Lung (tissue), 12 donors: ENCODE measurements around the gene C6orf58. TPM values are rescaled to one million over a fixed set of nuclear protein-coding genes. Genes with fewer than 3 reads are reported as not detected.

ENCODE experiments used
- ATAC-seq: fragments of 200-7000 bp; cut with Tn5 transposase; one replicate; pipeline ENCODE4 v1.9.1; 2020; ENCODE audit warnings: moderate number of reproducible peaks; ENCODE audit not compliant: insufficient read depth, low FRiP score
- DNase-seq, 3 donors: peaks; one replicate each; pipeline ENCODE4 v3.0.0-alpha.2; 2013 to 2017
- H3K27ac ChIP-seq, 2 donors: one replicate each; pipeline ENCODE4 v1.5.1; 2013; ENCODE audit warnings: mild to moderate bottlenecking in 2 of 2, moderate library complexity in 2 of 2, control low read depth in 1 of 2, inconsistent platforms in 1 of 2, low read depth in 1 of 2, low read length in 1 of 2
- H3K27me3 ChIP-seq, 3 donors: one replicate each; pipeline ENCODE4 v1.5.1; 2013; ENCODE audit warnings: low read length in 2 of 3; ENCODE audit not compliant: control insufficient read depth in 3 of 3, insufficient read depth in 3 of 3
- H3K36me3 ChIP-seq, 4 donors: one replicate each; pipeline ENCODE4 v1.5.1; 2013; ENCODE audit warnings: low read length in 4 of 4, mild to moderate bottlenecking in 1 of 4, moderate library complexity in 1 of 4; ENCODE audit not compliant: control insufficient read depth in 4 of 4, insufficient read depth in 4 of 4
- H3K4me1 ChIP-seq, 5 donors: one replicate each; pipeline ENCODE4 v1.5.1; 2013; ENCODE audit warnings: low read length in 5 of 5, mild to moderate bottlenecking in 2 of 5, moderate library complexity in 1 of 5; ENCODE audit not compliant: control insufficient read depth in 5 of 5, insufficient read depth in 5 of 5
- H3K4me3 ChIP-seq: one replicate; pipeline ENCODE4 v1.5.1; 2013; ENCODE audit warnings: mild to moderate bottlenecking, control low read depth, moderate library complexity
- H3K9ac ChIP-seq, 2 donors: one replicate each; pipeline ENCODE4 v1.5.1; 2013; ENCODE audit warnings: low read length in 2 of 2, control low read depth in 1 of 2; ENCODE audit not compliant: insufficient read depth in 1 of 2
- H3K9me3 ChIP-seq, 4 donors: one replicate each; pipeline ENCODE4 v1.5.1; 2013; ENCODE audit warnings: low read length in 3 of 4, mild to moderate bottlenecking in 1 of 4, moderate library complexity in 1 of 4; ENCODE audit not compliant: control insufficient read depth in 4 of 4, insufficient read depth in 3 of 4
- CTCF ChIP-seq: IDR thresholded peaks from 2 replicates; pipeline ENCODE4 v1.5.1; 2012; ENCODE audit warnings: mild to moderate bottlenecking; ENCODE audit errors: control extremely low read depth, extremely low read depth
- WGBS, 2 donors: extraction: QIAGEN DNeasy Blood & Tissue Kit; methylation state at CpG; one replicate each; pipeline ENCODE4 v1.1.7; 2013; 5-methylcytosine and 5-hydroxymethylcytosine counted together
- polyA plus RNA-seq, 2 donors: library from polyadenylated mRNA; stranded (reverse); fragments of 200-250 nt; gene quantifications; one replicate each; pipeline ENCODE4 v1.2.1, GENCODE V29; 2013
- total RNA-seq, 2 donors: library from RNA; depleted of rRNA in 1 of 2; stranded (reverse); fragments of >200 nt in 1 of 2; gene quantifications; one replicate each; pipeline ENCODE4 v1.2.1, GENCODE V29; 2014 to 2021
- donor health status: control.
- donor health status: control.
- donor health status: Bipolar disorder and iron deficiency.
- donor health status: healthy.
- donor health status: DM: yes; HTN: yes; CAD: no.

C6orf58 gene
- total and polyA plus RNA-seq, 4 donors = 0.08 to 0.12 TPM; not detected in 2

GRCh38 chr6:127586372-127586771, 9.4 kb downstream of the C6orf58 start:
- ATAC-seq (no peak), DNase-seq (no peak)
- no peak overlapping the region for H3K4me3 ChIP-seq
- H3K4me1 ChIP-seq = no peaks in the 10 kb centered on the region
- H3K27ac ChIP-seq = no peak overlapping the region
- H3K9ac ChIP-seq = no peak overlapping the region
- H3K9me3 ChIP-seq = no peaks in the 10 kb centered on the region
- H3K27me3 ChIP-seq = no peaks in the 10 kb centered on the region
- 40 to 43% methylated on average over 2 of the region's 2 CpGs for WGBS, 2 donors
- no peaks in the 10 kb centered on the region for H3K36me3 ChIP-seq
- TF ChIP-seq CTCF = no peak

- Histone ChIP-seq H3K9me3 (peaks cover 0 to under 1% (median 0%) of the 10 kb centered on the region in 4 donors), H3K27ac (no peak overlapping the region), H3K27me3 (no peaks in the 10 kb centered on the region), H3K4me3 (no peak overlapping the region), H3K9ac (no peak overlapping the region), H3K4me1 (no peaks in the 10 kb centered on the region), H3K36me3 (no peaks in the 10 kb centered on the region)
- no peak for DNase-seq
- WGBS, 2 donors = 80 to 86% methylated on average over 2 of the region's 2 CpGs
- no peak for TF ChIP-seq CTCF
- no peak for ATAC-seq
These were observed 10.9 kb downstream of the C6orf58 start for GRCh38 chr6:127587875-127588274.

- Histone ChIP-seq H3K36me3 (no peaks in the 10 kb centered on the region), H3K4me3 (no peak overlapping the region), H3K27ac (no peak overlapping the region), H3K27me3 (no peaks in the 10 kb centered on the region), H3K9ac (no peak overlapping the region), H3K9me3 (peaks cover 0 to 2% (median 0%) of the 10 kb centered on the region in 4 donors), H3K4me1 (no peaks in the 10 kb centered on the region)
- DNase-seq (no peak), ATAC-seq (no peak)
- no peak for TF ChIP-seq CTCF
These were observed 12.2 kb downstream of the C6orf58 start for GRCh38 chr6:127589135-127589534.

DNA sequence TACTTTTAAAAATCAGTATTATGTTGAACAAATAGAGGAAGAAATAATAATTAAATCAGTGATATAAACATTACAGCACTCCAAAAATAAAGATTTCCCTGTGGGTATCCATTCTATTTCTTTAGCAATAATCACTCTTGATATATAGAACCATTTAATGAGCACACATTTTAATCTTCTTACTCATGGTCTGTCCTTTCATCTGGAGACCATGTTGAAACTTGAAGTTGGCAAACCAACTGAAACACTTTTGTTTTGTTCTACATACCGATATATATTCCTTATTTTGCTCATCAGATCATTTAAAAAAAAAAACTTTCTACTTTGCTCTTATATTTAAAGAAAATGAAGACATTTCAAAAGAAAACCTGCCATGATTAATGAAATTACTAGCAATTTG, 13.4 kb downstream of the C6orf58 start:
- no peak overlapping the region for H3K4me3 ChIP-seq
- no peak overlapping the region for H3K27ac ChIP-seq
- H3K9me3 ChIP-seq = peaks cover 0 to 2% (median 0%) of the 10 kb centered on the region in 4 donors
- no peak overlapping the region for H3K9ac ChIP-seq
- TF ChIP-seq CTCF = no peak
- no peaks in the 10 kb centered on the region for H3K27me3 ChIP-seq
- DNase-seq = no peak
- H3K4me1 ChIP-seq = no peaks in the 10 kb centered on the region
- ATAC-seq = no peak
- H3K36me3 ChIP-seq = no peaks in the 10 kb centered on the region
- WGBS, 2 donors = 84 to 88% methylated on average over 1 of the region's 1 CpG
